OCI-LY7 (cell line): ENCODE results near the gene WDFY4. TPM values are rescaled to one million over a fixed set of nuclear protein-coding genes. Genes with fewer than 3 reads are reported as not detected.

ENCODE experiments used
- BruUV-seq: library from RNA; stranded (reverse); fragments of 400-500 nt; replicated peaks from 2 replicates; lab custom pipeline; 2021; lab: Mats Ljungman, UMichigan
- CTCF ChIA-PET: fragments of 300-600 bp; sonication (Branson Sonifier 250); formaldehyde crosslinking; loops from one replicate; lab custom pipeline; 2022; ENCODE audit warnings: antibody characterized with exemption; ENCODE audit not compliant: unreplicated experiment; lab: Charles Lee
- POLR2A ChIA-PET: fragments of 300-600 bp; sonication (Branson Sonifier 250); formaldehyde crosslinking; loops from one replicate; lab custom pipeline; 2022; ENCODE audit warnings: antibody characterized with exemption; lab: Charles Lee
- DNase-seq: peaks from one replicate; pipeline ENCODE4 v3.0.0-alpha.2; 2015; ENCODE audit warnings: low spot score
- H2AFZ ChIP-seq: fragments of 200-600 bp; sonication (generic), shearing (Covaris generic); 2 replicates; pipeline ENCODE4 v1.6.1; 2014; ENCODE audit warnings: mild to moderate bottlenecking, antibody characterized with exemption, low read length, moderate library complexity
- H3K27ac ChIP-seq: fragments of 200-600 bp; sonication (generic); 2 replicates; pipeline ENCODE4 v1.5.1; 2014; ENCODE audit warnings: mixed run types, low read depth, mild to moderate bottlenecking, moderate library complexity, low read length, inconsistent platforms; ENCODE audit not compliant: poor library complexity, severe bottlenecking
- H3K36me3 ChIP-seq: fragments of 200-600 bp; sonication (generic); 2 replicates; pipeline ENCODE4 v1.6.1; 2014; ENCODE audit warnings: mild to moderate bottlenecking, antibody characterized with exemption, low read length, moderate library complexity, mixed read lengths; ENCODE audit not compliant: insufficient read depth
- H3K4me1 ChIP-seq: fragments of 200-600 bp; sonication (generic); 2 replicates; pipeline ENCODE4 v1.5.1; 2014; ENCODE audit warnings: mild to moderate bottlenecking, low read length; ENCODE audit not compliant: insufficient read depth, poor library complexity, severe bottlenecking
- H3K4me2 ChIP-seq: fragments of 200-600 bp; sonication (generic); 2 replicates; pipeline ENCODE4 v1.6.1; 2014; ENCODE audit warnings: mild to moderate bottlenecking, low read length
- H3K4me3 ChIP-seq: fragments of 200-600 bp; sonication (generic); 2 replicates; pipeline ENCODE4 v1.5.1; 2014; ENCODE audit warnings: mild to moderate bottlenecking, low read depth, low read length; ENCODE audit not compliant: poor library complexity, severe bottlenecking
- H3K79me2 ChIP-seq: fragments of 200-600 bp; sonication (generic); 2 replicates; pipeline ENCODE4 v1.6.1; 2016; ENCODE audit warnings: low read depth, mild to moderate bottlenecking, low read length, moderate library complexity, mixed read lengths; ENCODE audit not compliant: insufficient read depth
- H3K9me2 ChIP-seq: fragments of 200-600 bp; sonication (generic); 2 replicates; pipeline ENCODE4 v1.6.1; 2016; ENCODE audit warnings: mild to moderate bottlenecking, low read length, mixed read lengths; ENCODE audit not compliant: insufficient read depth
- H3K9me3 ChIP-seq: fragments of 200-600 bp; sonication (generic); 2 replicates; pipeline ENCODE4 v1.6.1; 2014; ENCODE audit warnings: mild to moderate bottlenecking, mixed run types, low read length, mixed read lengths
- H4K20me1 ChIP-seq: fragments of 200-600 bp; sonication (generic); 2 replicates; pipeline ENCODE4 v1.6.1; 2014; ENCODE audit warnings: mild to moderate bottlenecking, antibody characterized with exemption, low read length, moderate library complexity, mixed read lengths; ENCODE audit not compliant: insufficient read depth
- CTCF ChIP-seq: fragments of 200-600 bp; sonication (generic); conservative IDR thresholded peaks from 2 replicates; pipeline ENCODE4 v1.5.1; 2014; ENCODE audit warnings: mild to moderate bottlenecking, antibody characterized with exemption, low read length, moderate library complexity, mixed read lengths
- EZH2phosphoT487 ChIP-seq: fragments of 200-600 bp; sonication (generic); IDR thresholded peaks from 2 replicates; pipeline ENCODE4 v1.6.1; 2018; ENCODE audit warnings: low read depth, borderline replicate concordance, mild to moderate bottlenecking, mixed run types, antibody characterized with exemption, low read length, moderate library complexity, mixed read lengths
- intact Hi-C: fragments of 100-400 bp; cut with micrococcal nuclease; formaldehyde crosslinking; loops from one replicate; pipeline ENCODE4 v1.10.0; 2022; ENCODE audit not compliant: unreplicated experiment
- total RNA-seq, 2 experiments: library from RNA; depleted of rRNA in 1 of 2; stranded (reverse); fragments of >200 nt in 1 of 2; shearing (Covaris generic) in 1 of 2; gene quantifications; 2 replicates each; pipeline ENCODE4 v1.2.3, GENCODE V29; 2014 to 2022

Gene WDFY4
- total RNA-seq, 2 experiments from 2014 or later, result 51.5 to 85.6 TPM

- ChIA-PET CTCF (interaction anchor here (1.0 kb wide), 1 partner anchor 12 kb away, joined by 3 read pairs; no protein-coding TSS in a partner anchor), POLR2A (interaction anchor here (1.0 kb wide), 1 partner anchor 16 kb away, joined by 3 read pairs; no protein-coding TSS in a partner anchor)
- Histone ChIP-seq H3K4me3 (no peak overlapping the region), H4K20me1 (peaks cover 26% of the 10 kb centered on the region), H3K27ac (no peak overlapping the region), H3K79me2 (peaks cover 52% of the 10 kb centered on the region), H3K4me1 (peaks cover 18% of the 10 kb centered on the region), H3K36me3 (peaks cover 70% of the 10 kb centered on the region), H3K9me2 (no peaks in the 10 kb centered on the region), H3K4me2 (no peak overlapping the region), H3K9me3 (no peaks in the 10 kb centered on the region), H2AFZ (no peak overlapping the region)
- no TSS peak for BruUV-seq
- DNase-seq, result no peak
- TF ChIP-seq CTCF (no peak), EZH2phosphoT487 (no peak)
- intact Hi-C loops, result no loop called here
Observed at GRCh38 chr10:48705401-48705938, 20.8 kb downstream of the WDFY4 start.

- Histone ChIP-seq H3K9me2 (no peaks in the 10 kb centered on the region), H3K79me2 (peaks cover 39% of the 10 kb centered on the region), H3K4me1 (peaks cover 5% of the 10 kb centered on the region), H3K9me3 (no peaks in the 10 kb centered on the region), H3K4me2 (no peak overlapping the region), H3K4me3 (no peak overlapping the region), H3K36me3 (peaks cover 82% of the 10 kb centered on the region), H2AFZ (no peak overlapping the region), H4K20me1 (peaks cover 22% of the 10 kb centered on the region), H3K27ac (no peak overlapping the region)
- ChIA-PET POLR2A (interaction anchor here (0.5 to 0.8 kb wide), 4 partner anchors 17 to 148 kb away, joined by 3 read pairs; no protein-coding TSS in a partner anchor), CTCF (no interaction called here)
- no peak for DNase-seq
- no TSS peak for BruUV-seq
- TF ChIP-seq CTCF, result no peak
- TF ChIP-seq EZH2phosphoT487, result no peak
- intact Hi-C loops, result no loop called here
Observed at GRCh38 chr10:48707472-48707871, 22.8 kb downstream of the WDFY4 start.

- Histone ChIP-seq H3K4me2 (no peak overlapping the region), H4K20me1 (peaks cover 19% of the 10 kb centered on the region; the same call in 1 of the 2 replicates), H3K9me2 (no peaks in the 10 kb centered on the region), H3K4me1 (peaks cover 5% of the 10 kb centered on the region), H2AFZ (no peak overlapping the region), H3K4me3 (no peak overlapping the region), H3K27ac (no peak overlapping the region), H3K36me3 (peaks cover 87% of the 10 kb centered on the region), H3K9me3 (no peaks in the 10 kb centered on the region), H3K79me2 (peaks cover 35% of the 10 kb centered on the region)
- no TSS peak for BruUV-seq
- ChIA-PET CTCF (no interaction called here), POLR2A (interaction anchor here (0.5 to 0.7 kb wide), 3 partner anchors 16 to 147 kb away, joined by 3 read pairs; no protein-coding TSS in a partner anchor)
- TF ChIP-seq CTCF, result no peak
- no peak for TF ChIP-seq EZH2phosphoT487
- intact Hi-C loops, result no loop called here
- no peak for DNase-seq
Observed at GRCh38 chr10:48708144-48708543, 23.5 kb downstream of the WDFY4 start.
